Neural cell (in vitro differentiated cells): ENCODE measurements around the gene VRK1. TPM values are rescaled to one million over a fixed set of nuclear protein-coding genes. Genes with fewer than 3 reads are reported as not detected.

Experiments
- H2AFZ ChIP-seq: fragments of 200-600, 300-800 bp; sonication (generic), shearing (Covaris generic); 2 replicates; pipeline ENCODE4 v1.6.0; 2014; ENCODE audit warnings: low read depth, mild to moderate bottlenecking, antibody characterized with exemption, low read length, moderate library complexity
- H3F3A ChIP-seq: fragments of 200-600 bp; shearing (Covaris generic); 2 replicates; pipeline ENCODE4 v1.6.1; 2016; ENCODE audit warnings: mild to moderate bottlenecking, moderate library complexity, mixed read lengths, antibody characterized with exemption, low read length; ENCODE audit not compliant: insufficient read depth, poor library complexity, severe bottlenecking
- H3K27ac ChIP-seq: fragments of 200-600, 300-800 bp; sonication (generic), shearing (Covaris generic); 2 replicates; pipeline ENCODE4 v1.5.1; 2014; ENCODE audit warnings: mild to moderate bottlenecking, low read length, moderate library complexity
- H3K27me3 ChIP-seq: fragments of 300-800, 200-600 bp; sonication (generic), shearing (Covaris generic); 2 replicates; pipeline ENCODE4 v1.6.0; 2014; ENCODE audit warnings: mild to moderate bottlenecking, low read depth, low read length, moderate library complexity; ENCODE audit not compliant: insufficient read depth
- H3K36me3 ChIP-seq: fragments of 300-800, 200-600 bp; sonication (generic), shearing (Covaris generic); 2 replicates; pipeline ENCODE4 v1.5.1; 2014; ENCODE audit warnings: mild to moderate bottlenecking, antibody characterized with exemption, low read length, moderate library complexity; ENCODE audit not compliant: insufficient read depth
- H3K4me2 ChIP-seq: fragments of 300-800, 200-600 bp; sonication (generic), shearing (Covaris generic); 2 replicates; pipeline ENCODE4 v1.6.0; 2014; ENCODE audit warnings: mild to moderate bottlenecking, low read length
- H3K4me3 ChIP-seq: fragments of 300-800, 200-600 bp; sonication (generic), shearing (Covaris generic); 2 replicates; pipeline ENCODE4 v1.5.1; 2014; ENCODE audit warnings: mild to moderate bottlenecking, low read length, moderate library complexity
- H3K79me2 ChIP-seq: fragments of 200-600 bp; shearing (Covaris generic); replicated peaks from 2 replicates; pipeline ENCODE4 v1.6.0; 2014; ENCODE audit warnings: mild to moderate bottlenecking, low read length, moderate library complexity; ENCODE audit not compliant: insufficient read depth
- H3K9ac ChIP-seq: fragments of 300-800, 200-600 bp; sonication (generic), shearing (Covaris generic); 2 replicates; pipeline ENCODE4 v1.6.1; 2016; ENCODE audit warnings: mild to moderate bottlenecking, low read length, mixed read lengths
- H3K9me2 ChIP-seq: fragments of 200-600 bp; shearing (Covaris generic); 2 replicates; pipeline ENCODE4 v1.6.1; 2016; ENCODE audit warnings: mild to moderate bottlenecking, low read length, mixed read lengths; ENCODE audit not compliant: insufficient read depth
- H3K9me3 ChIP-seq: fragments of 200-600, 300-800 bp; sonication (generic), shearing (Covaris generic); 2 replicates; pipeline ENCODE4 v1.6.1; 2016; ENCODE audit warnings: mild to moderate bottlenecking, mixed run types, low read length, moderate library complexity, mixed read lengths
- H4K20me1 ChIP-seq: fragments of 200-600 bp; shearing (Covaris generic); 2 replicates; pipeline ENCODE4 v1.6.1; 2016; ENCODE audit warnings: mild to moderate bottlenecking, mixed run types; ENCODE audit not compliant: insufficient read depth
- EP300 ChIP-seq: fragments of 450-650 bp; conservative IDR thresholded peaks from 2 replicates; pipeline ENCODE4 v1.6.1; 2014; ENCODE audit warnings: antibody characterized with exemption, mild to moderate bottlenecking, moderate library complexity; ENCODE audit not compliant: poor library complexity, severe bottlenecking
- EZH2 ChIP-seq: fragments of 200-600, 300-800 bp; shearing (Covaris generic), sonication (generic); IDR thresholded peaks from 2 replicates; pipeline ENCODE4 v1.6.1; 2014; ENCODE audit warnings: antibody characterized with exemption, low read length, borderline replicate concordance, mild to moderate bottlenecking; ENCODE audit not compliant: insufficient read depth, poor library complexity, severe bottlenecking
- MXI1 ChIP-seq: fragments of 450-650 bp; conservative IDR thresholded peaks from 2 replicates; pipeline ENCODE4 v1.6.1; 2014; ENCODE audit warnings: antibody characterized with exemption, mild to moderate bottlenecking; ENCODE audit not compliant: poor library complexity, severe bottlenecking
- POLR2AphosphoS5 ChIP-seq: IDR thresholded peaks from 2 replicates; pipeline ENCODE4 v1.6.1; 2012
- RAD21 ChIP-seq: fragments of 450-650 bp; conservative IDR thresholded peaks from 2 replicates; pipeline ENCODE4 v1.6.1; 2014; ENCODE audit warnings: antibody characterized with exemption, mild to moderate bottlenecking, moderate library complexity
- SMC3 ChIP-seq: fragments of 450-650 bp; conservative IDR thresholded peaks from 2 replicates; pipeline ENCODE4 v1.6.1; 2014; ENCODE audit warnings: antibody characterized with exemption, mild to moderate bottlenecking, moderate library complexity; ENCODE audit not compliant: poor library complexity
- TAF1 ChIP-seq: IDR thresholded peaks from 2 replicates; pipeline ENCODE4 v1.6.1; 2012; ENCODE audit warnings: low read depth
- polyA plus RNA-seq: library from polyadenylated mRNA; depleted of rRNA; stranded (reverse); fragments of >200 nt; gene quantifications from 2 replicates; pipeline ENCODE4 v1.2.3, GENCODE V29; 2014
- TF ChIP-seq, protein P1 (sequence below): IDR thresholded peaks from 2 replicates; pipeline ENCODE4 v1.6.1; 2012; ENCODE audit warnings: borderline replicate concordance
- TF ChIP-seq, protein P2 (sequence below): fragments of 450-650 bp; IDR thresholded peaks from 2 replicates; pipeline ENCODE4 v1.5.1; 2014; ENCODE audit warnings: antibody characterized with exemption, mild to moderate bottlenecking, moderate library complexity; ENCODE audit not compliant: poor library complexity, severe bottlenecking

The VRK1 gene
- polyA plus RNA-seq, 1 donor from 2014 or later, result 86.0 TPM

DNA sequence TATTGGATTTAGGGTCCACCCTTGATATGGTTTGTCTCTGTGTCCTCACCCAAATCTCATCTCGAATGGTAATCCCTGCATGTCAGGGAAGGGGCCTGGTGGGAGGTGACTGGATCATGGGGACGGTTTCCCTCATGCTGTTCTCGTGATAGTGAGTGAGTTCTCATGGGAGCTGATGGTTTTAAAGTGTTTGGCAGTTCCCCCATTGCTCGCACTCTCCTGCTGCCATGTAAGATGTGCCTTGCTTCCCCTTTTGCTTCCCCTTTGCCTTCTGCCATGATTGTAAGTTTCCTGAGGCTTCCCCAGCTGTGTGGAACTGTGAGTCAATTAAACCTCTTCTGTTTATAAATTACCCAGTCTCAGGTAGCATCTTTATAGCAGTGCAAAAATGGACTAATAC is 118.3 kb downstream of the VRK1 start:
- H3K36me3 ChIP-seq, result no peaks in the 10 kb centered on the region
- TF ChIP-seq, protein P1, sequence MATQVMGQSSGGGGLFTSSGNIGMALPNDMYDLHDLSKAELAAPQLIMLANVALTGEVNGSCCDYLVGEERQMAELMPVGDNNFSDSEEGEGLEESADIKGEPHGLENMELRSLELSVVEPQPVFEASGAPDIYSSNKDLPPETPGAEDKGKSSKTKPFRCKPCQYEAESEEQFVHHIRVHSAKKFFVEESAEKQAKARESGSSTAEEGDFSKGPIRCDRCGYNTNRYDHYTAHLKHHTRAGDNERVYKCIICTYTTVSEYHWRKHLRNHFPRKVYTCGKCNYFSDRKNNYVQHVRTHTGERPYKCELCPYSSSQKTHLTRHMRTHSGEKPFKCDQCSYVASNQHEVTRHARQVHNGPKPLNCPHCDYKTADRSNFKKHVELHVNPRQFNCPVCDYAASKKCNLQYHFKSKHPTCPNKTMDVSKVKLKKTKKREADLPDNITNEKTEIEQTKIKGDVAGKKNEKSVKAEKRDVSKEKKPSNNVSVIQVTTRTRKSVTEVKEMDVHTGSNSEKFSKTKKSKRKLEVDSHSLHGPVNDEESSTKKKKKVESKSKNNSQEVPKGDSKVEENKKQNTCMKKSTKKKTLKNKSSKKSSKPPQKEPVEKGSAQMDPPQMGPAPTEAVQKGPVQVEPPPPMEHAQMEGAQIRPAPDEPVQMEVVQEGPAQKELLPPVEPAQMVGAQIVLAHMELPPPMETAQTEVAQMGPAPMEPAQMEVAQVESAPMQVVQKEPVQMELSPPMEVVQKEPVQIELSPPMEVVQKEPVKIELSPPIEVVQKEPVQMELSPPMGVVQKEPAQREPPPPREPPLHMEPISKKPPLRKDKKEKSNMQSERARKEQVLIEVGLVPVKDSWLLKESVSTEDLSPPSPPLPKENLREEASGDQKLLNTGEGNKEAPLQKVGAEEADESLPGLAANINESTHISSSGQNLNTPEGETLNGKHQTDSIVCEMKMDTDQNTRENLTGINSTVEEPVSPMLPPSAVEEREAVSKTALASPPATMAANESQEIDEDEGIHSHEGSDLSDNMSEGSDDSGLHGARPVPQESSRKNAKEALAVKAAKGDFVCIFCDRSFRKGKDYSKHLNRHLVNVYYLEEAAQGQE, result no peak
- TF ChIP-seq EZH2, result no peak
- TF ChIP-seq EP300, result no peak
- TF ChIP-seq TAF1, result no peak
- TF ChIP-seq MXI1, result no peak
- no peak for TF ChIP-seq SMC3
- TF ChIP-seq RAD21, result no peak
- TF ChIP-seq, protein P2, sequence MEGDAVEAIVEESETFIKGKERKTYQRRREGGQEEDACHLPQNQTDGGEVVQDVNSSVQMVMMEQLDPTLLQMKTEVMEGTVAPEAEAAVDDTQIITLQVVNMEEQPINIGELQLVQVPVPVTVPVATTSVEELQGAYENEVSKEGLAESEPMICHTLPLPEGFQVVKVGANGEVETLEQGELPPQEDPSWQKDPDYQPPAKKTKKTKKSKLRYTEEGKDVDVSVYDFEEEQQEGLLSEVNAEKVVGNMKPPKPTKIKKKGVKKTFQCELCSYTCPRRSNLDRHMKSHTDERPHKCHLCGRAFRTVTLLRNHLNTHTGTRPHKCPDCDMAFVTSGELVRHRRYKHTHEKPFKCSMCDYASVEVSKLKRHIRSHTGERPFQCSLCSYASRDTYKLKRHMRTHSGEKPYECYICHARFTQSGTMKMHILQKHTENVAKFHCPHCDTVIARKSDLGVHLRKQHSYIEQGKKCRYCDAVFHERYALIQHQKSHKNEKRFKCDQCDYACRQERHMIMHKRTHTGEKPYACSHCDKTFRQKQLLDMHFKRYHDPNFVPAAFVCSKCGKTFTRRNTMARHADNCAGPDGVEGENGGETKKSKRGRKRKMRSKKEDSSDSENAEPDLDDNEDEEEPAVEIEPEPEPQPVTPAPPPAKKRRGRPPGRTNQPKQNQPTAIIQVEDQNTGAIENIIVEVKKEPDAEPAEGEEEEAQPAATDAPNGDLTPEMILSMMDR, result no peak
- no peak for TF ChIP-seq POLR2AphosphoS5
- H3K27ac ChIP-seq, result no peak overlapping the region
- H3K4me2 ChIP-seq, result no peak overlapping the region
- no peaks in the 10 kb centered on the region for H3K9me2 ChIP-seq
- no peaks in the 10 kb centered on the region for H3K9me3 ChIP-seq
- no peak overlapping the region for H2AFZ ChIP-seq
- no peak overlapping the region for H3K4me3 ChIP-seq
- no peak overlapping the region for H3K9ac ChIP-seq
- H4K20me1 ChIP-seq, result no peaks in the 10 kb centered on the region
- no peaks in the 10 kb centered on the region for H3F3A ChIP-seq
- H3K79me2 ChIP-seq, result no peaks in the 10 kb centered on the region
- no peaks in the 10 kb centered on the region for H3K27me3 ChIP-seq

DNA sequence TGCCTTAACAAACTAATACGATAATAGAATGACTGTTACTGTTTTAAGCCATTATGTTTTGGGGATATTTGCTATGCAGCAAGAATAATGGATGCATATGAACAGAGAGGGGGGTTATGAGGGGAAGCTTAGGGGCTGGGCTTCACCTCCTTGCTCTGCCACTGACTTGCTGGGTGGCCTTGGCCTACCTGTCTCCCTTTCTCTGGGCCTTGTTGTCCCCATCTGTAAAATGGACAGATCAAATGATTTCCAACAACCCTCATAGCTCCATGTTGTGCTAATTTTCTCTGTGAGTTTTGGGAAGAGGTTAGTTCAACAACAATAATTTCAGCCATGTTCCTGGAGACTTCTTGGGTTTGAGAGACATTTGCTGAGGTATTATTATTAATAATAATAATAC is 119.6 kb downstream of the VRK1 start:
- Histone ChIP-seq H3K9ac (no peak overlapping the region), H3K4me2 (no peak overlapping the region), H3F3A (no peaks in the 10 kb centered on the region), H3K27ac (no peak overlapping the region), H3K27me3 (no peaks in the 10 kb centered on the region), H4K20me1 (no peaks in the 10 kb centered on the region), H3K9me2 (no peaks in the 10 kb centered on the region), H3K36me3 (no peaks in the 10 kb centered on the region), H2AFZ (no peak overlapping the region), H3K4me3 (no peak overlapping the region), H3K9me3 (peaks cover 7% of the 10 kb centered on the region), H3K79me2 (no peaks in the 10 kb centered on the region)
- TF ChIP-seq MXI1 (no peak), EZH2 (no peak)
- TF ChIP-seq, protein P1, result no peak
